GM06990 (cell line): ENCODE data around the gene C17orf50.

ENCODE experiments used
- DNase-seq: peaks from one replicate; pipeline ENCODE4 v3.0.0-alpha.2; 2011; ENCODE audit not compliant: insufficient read length; ENCODE audit errors: extremely low read depth
- H3K27me3 ChIP-seq: replicated peaks from 2 replicates; pipeline ENCODE4 v1.6.0; 2011; ENCODE audit warnings: low read length; ENCODE audit not compliant: control insufficient read depth, insufficient read depth
- H3K36me3 ChIP-seq: 2 replicates; pipeline ENCODE4 v1.5.1; 2011; ENCODE audit warnings: low read length; ENCODE audit not compliant: control insufficient read depth, insufficient read depth
- H3K4me3 ChIP-seq: replicated peaks from 2 replicates; pipeline ENCODE4 v1.5.1; 2011; ENCODE audit warnings: low read depth, mild to moderate bottlenecking, control low read depth, low read length
- CTCF ChIP-seq: IDR thresholded peaks from 2 replicates; pipeline ENCODE4 v1.5.1; 2011; ENCODE audit warnings: low read length, control low read depth, mild to moderate bottlenecking, inconsistent platforms; ENCODE audit not compliant: insufficient read depth, poor library complexity, severe bottlenecking

Gene C17orf50

GRCh38 chr17:35760587-35760986 lies at the start of gene C17orf50:
Gene C17orf50, plus strand, starts transcription at chr17:35760887. Its CDS starts 55 bp downstream, at chr17:35760942.
- Histone ChIP-seq H3K36me3 (no peaks in the 10 kb centered on the region), H3K27me3 (no peaks in the 10 kb centered on the region), H3K4me3 (no peak within 1 kb of the TSS)
- no peak for DNase-seq
- TF ChIP-seq CTCF: no peak

- Histone ChIP-seq H3K36me3 (no peaks in the 10 kb centered on the region; the same call in 1 of the 2 replicates), H3K27me3 (no peaks in the 10 kb centered on the region), H3K4me3 (no peak overlapping the region)
- no peak for TF ChIP-seq CTCF
- no peak for DNase-seq
Measured at GRCh38 chr17:35710950-35711349, 49.7 kb upstream of the C17orf50 start.

GRCh38 chr17:35713069-35713728 lies 47.5 kb upstream of the C17orf50 start:
- Histone ChIP-seq H3K27me3 (no peaks in the 10 kb centered on the region), H3K4me3 (no peak overlapping the region), H3K36me3 (peaks cover 2% of the 10 kb centered on the region)
- no peak for DNase-seq
- TF ChIP-seq CTCF: no peak

- H3K27me3 ChIP-seq: no peaks in the 10 kb centered on the region
- H3K36me3 ChIP-seq: peaks cover 2% of the 10 kb centered on the region
- no peak overlapping the region for H3K4me3 ChIP-seq
- no peak for DNase-seq
- no peak for TF ChIP-seq CTCF
Measured at GRCh38 chr17:35714988-35715387, 45.7 kb upstream of the C17orf50 start.

GRCh38 chr17:35715416-35715815 lies 45.3 kb upstream of the C17orf50 start:
- no peak for TF ChIP-seq CTCF
- Histone ChIP-seq H3K4me3 (no peak overlapping the region), H3K36me3 (peaks cover 2% of the 10 kb centered on the region), H3K27me3 (no peaks in the 10 kb centered on the region)
- DNase-seq: no peak

- H3K36me3 ChIP-seq: peaks cover 2% of the 10 kb centered on the region
- TF ChIP-seq CTCF: no peak
Measured at GRCh38 chr17:35716173-35716572, 44.5 kb upstream of the C17orf50 start.

More at GRCh38 chr17:35716173-35716572, 44.5 kb upstream of the C17orf50 start:
- DNase-seq: no peak
- no peak overlapping the region for H3K4me3 ChIP-seq
- H3K27me3 ChIP-seq: no peaks in the 10 kb centered on the region
